Small intestine (tissue), 7 donors: Measurements from ENCODE around the gene CHD9NB. TPM values are rescaled to one million over a fixed set of nuclear protein-coding genes. Genes with fewer than 3 reads are reported as not detected.

ENCODE experiments used
- DNase-seq, 2 donors: peaks; one replicate each; pipeline versions ENCODE4 v3.0.0 to v3.0.0-alpha.2; 2013
- FAIRE-seq: peaks from 2 replicates; lab custom pipeline; 2012; peaks lifted over from hg19 to GRCh38; lab: Jason Lieb, UNC
- H3K27ac ChIP-seq, 3 donors: one replicate each; pipeline ENCODE4 v1.5.1; 2013; ENCODE audit warnings: low read length in 2 of 3, mild to moderate bottlenecking in 2 of 3, control low read depth in 1 of 3, inconsistent platforms in 1 of 3, low read depth in 1 of 3, moderate library complexity in 1 of 3
- H3K27me3 ChIP-seq, 3 donors: one replicate each; pipeline ENCODE4 v1.6.1; 2013; ENCODE audit warnings: low read length in 3 of 3, inconsistent platforms in 1 of 3; ENCODE audit not compliant: control insufficient read depth in 3 of 3, insufficient read depth in 3 of 3
- H3K36me3 ChIP-seq, 3 donors: one replicate each; pipeline ENCODE4 v1.6.1; 2013; ENCODE audit warnings: low read length in 3 of 3, inconsistent platforms in 1 of 3, low read depth in 1 of 3, mild to moderate bottlenecking in 1 of 3, moderate library complexity in 1 of 3; ENCODE audit not compliant: control insufficient read depth in 3 of 3, insufficient read depth in 2 of 3
- H3K4me1 ChIP-seq, 3 donors: one replicate each; pipeline ENCODE4 v1.6.1; 2013; ENCODE audit warnings: low read length in 2 of 3, inconsistent platforms in 1 of 3, low read depth in 1 of 3, mild to moderate bottlenecking in 1 of 3, moderate library complexity in 1 of 3; ENCODE audit not compliant: control insufficient read depth in 3 of 3, insufficient read depth in 2 of 3
- H3K4me3 ChIP-seq, 3 donors: one replicate each; pipeline ENCODE4 v1.5.1; 2013; ENCODE audit warnings: low read length in 3 of 3, control low read depth in 1 of 3, inconsistent platforms in 1 of 3, low read depth in 1 of 3, mild to moderate bottlenecking in 1 of 3, moderate library complexity in 1 of 3
- H3K9me3 ChIP-seq, 2 donors: one replicate each; pipeline ENCODE4 v1.6.1; 2013; ENCODE audit warnings: low read depth in 1 of 2, low read length in 1 of 2; ENCODE audit not compliant: control insufficient read depth in 2 of 2, insufficient read depth in 1 of 2
- WGBS, 3 donors: extraction: QIAGEN DNeasy Blood & Tissue Kit; methylation state at CpG; one replicate each; pipeline ENCODE4 v1.1.7; 2013; 5-methylcytosine and 5-hydroxymethylcytosine counted together
- polyA plus RNA-seq, 4 donors: library from polyadenylated mRNA; stranded (reverse) in 3 of 4; unstranded in 1 of 4; fragments of 200-250 nt in 3 of 4; fragments of 120-200 nt in 1 of 4; gene quantifications; one replicate each; pipeline versions ENCODE4 v1.2.1 to v1.2.3, GENCODE V29; 2013
- donor health status: healthy with polysubstance abuse.
- donor health status: control.
- donor health status: control.
- donor health status: Bipolar disorder and iron deficiency.
- donor health status: healthy.

The CHD9NB gene
- polyA plus RNA-seq, 4 donors = 0.83 to 2.7 (median 1.0) TPM

GRCh38 chr16:53093162-53093744 lies 40.6 kb upstream of the CHD9NB start:
- H3K4me1 ChIP-seq = peaks cover 10 to 30% (median 13%) of the 10 kb centered on the region in 3 donors
- H3K27ac ChIP-seq = peak overlapping the region; percentile 83 to 91 (median 89)
- 85 to 94% (median 92%) methylated on average over 5 of the region's 5 CpGs for WGBS, 3 donors

GRCh38 chr16:53092284-53092683 lies 39.6 kb upstream of the CHD9NB start:
- Histone ChIP-seq H3K4me1 (peaks cover 10 to 30% (median 13%) of the 10 kb centered on the region in 3 donors), H3K27me3 (no peaks in the 10 kb centered on the region), H3K9me3 (no peaks in the 10 kb centered on the region), H3K27ac (peak overlapping the region in 1 of 3 donors; percentile 89), H3K36me3 (peaks cover 0 to 4% (median 0%) of the 10 kb centered on the region in 3 donors), H3K4me3 (no peak overlapping the region)
- FAIRE-seq (no peak), DNase-seq (no peak)
- 47 to 86% (median 84%) methylated on average over 2 of the region's 2 CpGs for WGBS, 3 donors

More at GRCh38 chr16:53093162-53093744, 40.6 kb upstream of the CHD9NB start:
- H3K27me3 ChIP-seq = no peaks in the 10 kb centered on the region
- no peaks in the 10 kb centered on the region for H3K9me3 ChIP-seq
- no peak overlapping the region for H3K4me3 ChIP-seq
- peaks cover 0 to 4% (median 0%) of the 10 kb centered on the region in 3 donors for H3K36me3 ChIP-seq
- FAIRE-seq = no peak
- no peak for DNase-seq

DNA sequence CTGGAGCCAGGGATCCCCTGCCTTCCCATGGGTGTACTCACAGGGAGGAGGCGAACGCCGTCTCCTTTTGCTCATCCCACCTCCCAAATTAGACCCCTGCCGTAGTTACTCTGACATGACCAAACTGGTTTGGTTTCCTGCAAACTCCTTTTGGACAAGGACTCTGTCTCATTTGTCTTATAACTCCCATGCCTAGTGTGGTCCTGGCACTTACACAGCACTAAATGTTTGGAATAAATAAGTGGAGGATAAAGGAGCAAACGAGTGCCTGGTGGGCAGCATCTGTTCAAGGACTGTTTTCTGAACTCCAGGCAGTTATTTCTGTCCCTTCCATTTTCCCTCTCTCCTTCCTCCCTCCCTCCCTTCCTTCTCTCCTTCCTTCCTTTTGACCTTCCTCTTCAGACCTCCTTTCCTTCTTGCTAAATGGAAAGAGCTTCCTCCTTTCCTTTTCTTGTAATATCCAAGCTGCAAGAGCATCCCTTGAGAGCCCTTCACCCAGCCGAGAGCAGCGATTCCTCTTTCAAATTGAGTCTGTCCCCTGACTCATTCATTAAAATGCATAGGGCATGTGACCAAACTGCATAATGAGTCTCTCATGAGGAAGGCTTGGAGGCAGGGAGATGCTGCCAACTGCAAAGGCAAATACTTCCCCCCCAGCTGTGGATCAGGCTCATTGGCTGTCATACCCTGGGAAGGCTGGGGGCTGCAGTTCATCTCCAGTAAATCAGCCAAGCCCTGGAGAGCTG lies 38.9 kb upstream of the CHD9NB start:
- Histone ChIP-seq H3K4me1 (peaks cover 10 to 27% (median 13%) of the 10 kb centered on the region in 3 donors), H3K4me3 (no peak overlapping the region)

DNA sequence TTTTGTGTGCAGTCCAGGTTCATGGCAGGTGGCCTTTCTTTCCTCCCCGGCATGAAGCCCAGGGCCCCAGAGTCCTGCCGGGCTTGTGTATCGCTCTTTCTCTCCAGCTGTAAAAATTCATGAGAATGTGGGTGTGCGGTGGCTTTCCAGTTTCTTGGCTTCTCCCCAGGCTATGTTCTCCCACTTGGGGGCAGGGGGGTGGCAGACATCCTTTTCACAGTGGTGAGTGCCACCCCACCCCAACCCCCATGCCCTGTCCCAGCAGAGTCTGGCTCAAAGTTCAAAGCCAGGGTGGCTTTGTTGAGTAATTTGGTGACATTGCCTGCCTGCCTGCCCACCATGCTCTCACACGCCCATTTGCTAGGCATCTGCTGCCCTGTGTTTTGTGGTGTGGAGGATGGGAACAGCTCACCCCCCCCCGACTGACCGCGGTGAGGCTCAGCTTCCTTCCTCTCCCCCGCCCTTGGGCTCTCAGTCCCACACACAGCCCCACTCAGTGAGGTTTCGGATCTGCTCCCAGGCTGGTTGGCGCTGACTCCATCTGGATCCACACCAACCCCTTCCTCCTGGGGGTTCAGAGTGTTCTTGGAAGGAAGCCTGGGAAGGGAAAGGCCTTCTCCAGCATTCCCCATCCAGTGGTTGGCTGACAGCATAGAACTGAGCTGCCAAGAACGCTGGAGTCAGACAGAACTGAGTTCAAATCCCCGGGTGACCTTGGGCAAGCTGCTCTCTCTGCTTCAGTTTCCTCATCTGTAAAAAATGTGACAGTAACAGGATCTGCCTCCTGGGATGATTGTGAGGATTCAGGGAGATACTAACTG lies 38.1 kb upstream of the CHD9NB start:
- Histone ChIP-seq H3K27ac (peak overlapping the region; percentile 27 to 89 (median 64)), H3K4me3 (no peak overlapping the region), H3K9me3 (no peaks in the 10 kb centered on the region), H3K4me1 (peaks cover 10 to 27% (median 13%) of the 10 kb centered on the region in 3 donors), H3K36me3 (peaks cover 0 to 2% (median 0%) of the 10 kb centered on the region in 3 donors), H3K27me3 (no peaks in the 10 kb centered on the region)
- FAIRE-seq (no peak), DNase-seq (peak in 1 of 2 donors; percentile 56)
- 25 to 56% (median 44%) methylated on average over 13 of the region's 13 CpGs for WGBS, 3 donors

More for the DNA sequence above, 38.9 kb upstream of the CHD9NB start:
- Histone ChIP-seq H3K27me3 (no peaks in the 10 kb centered on the region), H3K27ac (peak overlapping the region in 2 of 3 donors; percentile 62 to 89), H3K36me3 (peaks cover 0 to 3% (median 0%) of the 10 kb centered on the region in 3 donors), H3K9me3 (no peaks in the 10 kb centered on the region)
- no peak for DNase-seq
- FAIRE-seq = no peak
- 46 to 83% (median 68%) methylated on average over 7 of the region's 7 CpGs for WGBS, 3 donors

- no peak for DNase-seq
- H3K9me3 ChIP-seq = no peaks in the 10 kb centered on the region
- no peak overlapping the region for H3K4me3 ChIP-seq
- FAIRE-seq = no peak
- H3K4me1 ChIP-seq = peaks cover 13 to 33% (median 14%) of the 10 kb centered on the region in 3 donors
- peak overlapping the region in 2 of 3 donors; percentile 64 to 89 for H3K27ac ChIP-seq
- H3K36me3 ChIP-seq = peaks cover 0 to 2% (median 0%) of the 10 kb centered on the region in 3 donors
- 26 to 52% (median 38%) methylated on average over 5 of the region's 5 CpGs for WGBS, 3 donors
- no peaks in the 10 kb centered on the region for H3K27me3 ChIP-seq
These were observed 37.5 kb upstream of the CHD9NB start for GRCh38 chr16:53090286-53090590.

GRCh38 chr16:53089434-53090285 lies 37.0 kb upstream of the CHD9NB start:
- peaks cover 13 to 36% (median 15%) of the 10 kb centered on the region in 3 donors for H3K4me1 ChIP-seq
- DNase-seq = peak in 1 of 2 donors; percentile 48

DNA sequence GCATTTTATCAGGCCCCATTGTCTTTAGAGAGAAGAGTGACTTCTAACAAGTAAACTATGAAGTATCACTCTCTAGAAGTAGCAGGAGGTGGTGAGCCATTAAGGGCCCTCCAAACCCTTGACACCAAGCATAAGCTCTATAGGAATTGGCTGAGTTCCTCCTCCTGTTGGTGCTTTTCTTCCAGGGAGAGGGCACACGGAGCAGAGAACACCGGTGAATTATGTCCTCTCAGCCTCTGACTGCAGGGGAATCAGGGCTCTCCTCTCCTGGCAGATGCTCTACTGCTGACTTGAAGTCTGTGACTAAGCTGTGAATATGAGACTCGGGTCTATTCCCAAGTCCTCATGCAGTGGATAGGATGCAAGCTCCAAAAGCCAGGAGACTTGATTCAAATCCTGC lies 34.4 kb upstream of the CHD9NB start:
- FAIRE-seq (no peak), DNase-seq (no peak)
- H3K9me3 ChIP-seq = no peaks in the 10 kb centered on the region
- H3K4me1 ChIP-seq = peaks cover 9 to 31% (median 13%) of the 10 kb centered on the region in 3 donors
- no peak overlapping the region for H3K4me3 ChIP-seq
- H3K27ac ChIP-seq = no peak overlapping the region
- no peaks in the 10 kb centered on the region for H3K27me3 ChIP-seq
- 72 to 86% (median 80%) methylated on average over 3 of the region's 3 CpGs for WGBS, 3 donors
- peaks cover 0 to 2% (median 0%) of the 10 kb centered on the region in 3 donors for H3K36me3 ChIP-seq

More at GRCh38 chr16:53089434-53090285, 37.0 kb upstream of the CHD9NB start:
- no peak overlapping the region for H3K4me3 ChIP-seq
- peak overlapping the region in 2 of 3 donors; percentile 64 to 89 for H3K27ac ChIP-seq
- no peaks in the 10 kb centered on the region for H3K9me3 ChIP-seq
- 37 to 48% (median 39%) methylated on average over 4 of the region's 4 CpGs for WGBS, 3 donors
- peaks cover 0 to 2% (median 0%) of the 10 kb centered on the region in 3 donors for H3K36me3 ChIP-seq
- no peak for FAIRE-seq
- H3K27me3 ChIP-seq = no peaks in the 10 kb centered on the region
